ENCODE measurements around the gene SLC6A19. TPM values are rescaled to one million over a fixed set of nuclear protein-coding genes. Genes with fewer than 3 reads are reported as not detected.

The SLC6A19 gene
- total and polyA plus RNA-seq, 2 of the 13 experiments (the other 11 are each of a cell fraction or from before 2014, with no cell fraction given) = 0.02 TPM; not detected in 1

DNA sequence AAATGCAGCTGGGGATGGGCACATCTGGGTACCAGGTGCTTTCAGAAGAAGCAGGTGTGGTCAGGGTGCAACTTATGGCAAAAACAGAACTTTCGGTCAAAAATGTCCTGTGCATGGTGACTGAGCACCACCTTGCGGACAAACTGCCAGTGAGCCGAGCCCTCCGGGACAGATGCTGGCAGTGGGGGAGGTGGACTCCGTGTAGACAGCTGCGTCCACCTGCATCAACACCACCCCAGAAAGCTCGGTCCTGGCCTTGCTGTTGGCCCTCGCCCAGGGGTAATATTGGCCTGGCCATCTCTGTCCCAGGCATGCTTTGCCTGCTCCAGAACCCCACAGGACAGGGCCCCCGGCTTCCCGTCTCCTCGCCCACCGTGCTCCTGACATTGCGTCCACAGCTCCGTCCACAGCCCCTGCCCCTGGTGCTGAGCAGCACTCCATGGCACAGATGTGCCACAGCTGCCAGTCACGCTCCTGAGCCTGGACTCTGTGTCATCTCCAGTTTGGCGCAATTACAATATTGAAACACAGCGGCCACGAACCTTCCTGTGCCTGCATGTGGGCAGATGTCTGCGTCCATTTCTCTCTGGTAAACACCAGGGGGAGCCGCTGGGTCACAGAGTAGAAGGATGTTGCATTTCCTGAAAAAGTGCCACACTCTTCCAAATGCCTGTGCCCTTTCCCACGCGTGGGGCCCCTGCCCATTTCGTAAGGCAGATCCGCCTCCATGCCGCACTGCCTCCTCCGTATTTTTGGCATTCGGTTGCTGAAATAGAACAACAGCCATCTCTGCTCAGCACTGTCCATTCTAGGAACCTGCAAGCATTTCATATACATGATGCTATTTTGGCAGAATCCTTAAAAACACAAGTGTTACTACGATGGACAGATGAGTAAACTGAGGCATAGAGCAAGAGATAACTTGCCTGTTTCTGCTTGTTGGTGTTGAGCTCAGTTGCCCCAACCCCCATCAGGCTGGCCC lies 33.4 kb upstream of the SLC6A19 start (continued):
- no peak for TF ChIP-seq WIZ (CRISPR knock-in tag; IDR thresholded peaks at IDR 0.05)
- 0 out of 2 replicates have a peak, but pooled peaks have one; percentile 11 for TF ChIP-seq ZMYM4 (CRISPR knock-in tag; IDR thresholded peaks at IDR 0.05)
- no peak for TF ChIP-seq HOXA3 (CRISPR knock-in tag; IDR thresholded peaks at IDR 0.05)
- no peak for TF ChIP-seq ZNF10 (CRISPR knock-in tag; IDR thresholded peaks at IDR 0.05; ENCODE audit: borderline replicate concordance, low read depth)
- TF ChIP-seq ZNF432 (CRISPR knock-in tag; IDR thresholded peaks at IDR 0.05; ENCODE audit: borderline replicate concordance) = no peak
- TF ChIP-seq ETS1 (CRISPR knock-in tag; IDR thresholded peaks at IDR 0.05) = no peak
- TF ChIP-seq, protein P1, sequence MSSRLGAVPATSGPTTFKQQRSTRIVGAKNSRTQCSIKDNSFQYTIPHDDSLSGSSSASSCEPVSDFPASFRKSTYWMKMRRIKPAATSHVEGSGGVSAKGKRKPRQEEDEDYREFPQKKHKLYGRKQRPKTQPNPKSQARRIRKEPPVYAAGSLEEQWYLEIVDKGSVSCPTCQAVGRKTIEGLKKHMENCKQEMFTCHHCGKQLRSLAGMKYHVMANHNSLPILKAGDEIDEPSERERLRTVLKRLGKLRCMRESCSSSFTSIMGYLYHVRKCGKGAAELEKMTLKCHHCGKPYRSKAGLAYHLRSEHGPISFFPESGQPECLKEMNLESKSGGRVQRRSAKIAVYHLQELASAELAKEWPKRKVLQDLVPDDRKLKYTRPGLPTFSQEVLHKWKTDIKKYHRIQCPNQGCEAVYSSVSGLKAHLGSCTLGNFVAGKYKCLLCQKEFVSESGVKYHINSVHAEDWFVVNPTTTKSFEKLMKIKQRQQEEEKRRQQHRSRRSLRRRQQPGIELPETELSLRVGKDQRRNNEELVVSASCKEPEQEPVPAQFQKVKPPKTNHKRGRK (CRISPR knock-in tag; IDR thresholded peaks at IDR 0.05) = peak; percentile 33; the same call in 1 of the 2 replicates
- TF ChIP-seq ZNF160 (CRISPR knock-in tag; IDR thresholded peaks at IDR 0.05) = no peak
- TF ChIP-seq ZNF816 (CRISPR knock-in tag; IDR thresholded peaks at IDR 0.05; ENCODE audit: borderline replicate concordance) = no peak
- no peak for TF ChIP-seq HHEX (CRISPR knock-in tag; IDR thresholded peaks at IDR 0.05)
- TF ChIP-seq IRF9 (CRISPR knock-in tag; IDR thresholded peaks at IDR 0.05; ENCODE audit: borderline replicate concordance) = no peak
- no peak for TF ChIP-seq ZNF17 (CRISPR knock-in tag; IDR thresholded peaks at IDR 0.05)
- peak; percentile 29; the same call in 1 of the 2 replicates for TF ChIP-seq HDAC2 (CRISPR knock-in tag; IDR thresholded peaks at IDR 0.05)
- TF ChIP-seq CENPBD1 (CRISPR knock-in tag; IDR thresholded peaks at IDR 0.05; ENCODE audit: borderline replicate concordance, low read depth) = no peak
- TF ChIP-seq MIER2 (CRISPR knock-in tag; IDR thresholded peaks at IDR 0.05) = no peak

Measured in HepG2 (cell line).